Activated CD8-positive, alpha-beta T cell treated with anti-CD3 and anti-CD28 coated beads, Interleukin-2, amount 10 ng/mL, durations not matched to agents 7 days and 5 days (primary cell): Measurements from ENCODE around the gene WT1. TPM values are rescaled to one million over a fixed set of nuclear protein-coding genes. Genes with fewer than 3 reads are reported as not detected.

ENCODE experiments used
- ATAC-seq: fragments of 150-1000 bp; cut with Tn5 transposase; one replicate; pipeline ENCODE4 v1.10.0; 2021; ENCODE audit warnings: moderate library complexity
- CTCF ChIA-PET: fragments of 350-600 bp; sonication (Branson Sonifier 250); formaldehyde crosslinking; loops from one replicate; lab custom pipeline; 2021; ENCODE audit warnings: antibody characterized with exemption; lab: Charles Lee
- POLR2A ChIA-PET: fragments of 350-600 bp; sonication (Branson Sonifier 250); formaldehyde crosslinking; loops from one replicate; lab custom pipeline; 2021; ENCODE audit warnings: antibody characterized with exemption; lab: Charles Lee
- DNase-seq: peaks from one replicate; pipeline ENCODE4 v3.0.0-alpha.2; 2020
- H3K27ac Mint-ChIP-seq: one replicate; pipeline ENCODE4 v1.8.0; 2021; ENCODE audit warnings: mild to moderate bottlenecking, mixed read lengths
- H3K27me3 Mint-ChIP-seq: one replicate; pipeline ENCODE4 v1.8.0; 2021; ENCODE audit warnings: low read depth, mixed read lengths
- H3K36me3 Mint-ChIP-seq: one replicate; pipeline ENCODE4 v1.8.0; 2021; ENCODE audit warnings: low read depth, mixed read lengths
- H3K4me1 Mint-ChIP-seq: one replicate; pipeline ENCODE4 v1.8.0; 2021; ENCODE audit warnings: low read depth, mixed read lengths
- H3K4me3 Mint-ChIP-seq: one replicate; pipeline ENCODE4 v1.8.0; 2021; ENCODE audit warnings: mild to moderate bottlenecking, mixed read lengths
- H3K9me3 Mint-ChIP-seq: one replicate; pipeline ENCODE4 v1.8.0; 2022; ENCODE audit warnings: mixed read lengths; ENCODE audit not compliant: insufficient read depth
- total RNA-seq, 2 experiments: library from RNA; stranded (reverse); gene quantifications; one replicate each; pipeline ENCODE4 v1.2.3, GENCODE V29; 2021

The WT1 gene
- total RNA-seq, 2 experiments from 2014 or later: not detected

DNA sequence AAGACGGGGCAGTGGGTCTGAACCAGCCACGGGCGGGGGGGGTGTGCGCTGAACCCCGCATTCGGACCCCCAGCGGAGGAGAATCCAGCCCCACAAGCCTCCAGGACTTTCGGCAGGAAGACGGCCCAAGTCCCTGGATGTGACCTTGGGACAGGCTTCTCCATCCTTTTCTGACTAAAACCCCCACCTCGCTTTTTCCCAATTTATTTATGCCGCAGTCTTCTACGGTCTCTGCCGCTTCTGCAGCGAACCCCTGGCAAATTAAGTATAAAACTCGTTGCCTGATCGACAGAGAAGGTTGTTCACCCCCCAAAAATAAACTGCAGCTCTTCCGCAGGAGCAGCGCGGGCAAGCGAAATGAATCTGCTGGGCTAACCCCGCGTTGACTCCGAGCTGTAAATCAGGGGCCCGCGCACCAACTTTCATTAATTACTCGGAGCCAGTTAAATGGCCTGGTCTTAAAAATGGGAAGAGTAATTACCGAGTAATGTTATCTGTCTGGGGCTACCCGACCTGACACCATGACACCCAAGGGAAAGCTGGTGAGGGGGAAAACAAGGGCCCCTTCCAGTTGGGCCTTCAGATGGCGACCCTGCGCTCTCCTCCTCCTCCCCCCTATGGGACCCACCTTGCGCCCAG is 6.6 kb downstream of the WT1 start:
- ATAC-seq (no peak), DNase-seq (no peak)
- H3K9me3 Mint-ChIP-seq: no peaks in the 10 kb centered on the region
- POLR2A ChIA-PET: no interaction called here
- H3K27ac Mint-ChIP-seq: no peak overlapping the region
- peaks cover 79% of the 10 kb centered on the region for H3K27me3 Mint-ChIP-seq
- H3K4me1 Mint-ChIP-seq: peaks cover 8% of the 10 kb centered on the region
- CTCF ChIA-PET: no interaction called here
- no peaks in the 10 kb centered on the region for H3K36me3 Mint-ChIP-seq
- H3K4me3 Mint-ChIP-seq: no peak overlapping the region

- ATAC-seq (no peak), DNase-seq (no peak)
- peaks cover 77% of the 10 kb centered on the region for H3K27me3 Mint-ChIP-seq
- CTCF ChIA-PET: no interaction called here
- H3K36me3 Mint-ChIP-seq: no peaks in the 10 kb centered on the region
- no peak overlapping the region for H3K4me3 Mint-ChIP-seq
- H3K9me3 Mint-ChIP-seq: no peaks in the 10 kb centered on the region
- POLR2A ChIA-PET: no interaction called here
- H3K4me1 Mint-ChIP-seq: peaks cover under 1% of the 10 kb centered on the region
- H3K27ac Mint-ChIP-seq: no peak overlapping the region
Observed at GRCh38 chr11:32427935-32428664, 7.2 kb downstream of the WT1 start.

GRCh38 chr11:32427616-32427934 is 7.8 kb downstream of the WT1 start:
- no peaks in the 10 kb centered on the region for H3K36me3 Mint-ChIP-seq
- DNase-seq (no peak), ATAC-seq (no peak)
- ChIA-PET CTCF (no interaction called here), POLR2A (no interaction called here)
- H3K9me3 Mint-ChIP-seq: no peaks in the 10 kb centered on the region
- H3K27ac Mint-ChIP-seq: no peak overlapping the region
- no peaks in the 10 kb centered on the region for H3K4me1 Mint-ChIP-seq
- no peak overlapping the region for H3K4me3 Mint-ChIP-seq
- peaks cover 76% of the 10 kb centered on the region for H3K27me3 Mint-ChIP-seq

DNA sequence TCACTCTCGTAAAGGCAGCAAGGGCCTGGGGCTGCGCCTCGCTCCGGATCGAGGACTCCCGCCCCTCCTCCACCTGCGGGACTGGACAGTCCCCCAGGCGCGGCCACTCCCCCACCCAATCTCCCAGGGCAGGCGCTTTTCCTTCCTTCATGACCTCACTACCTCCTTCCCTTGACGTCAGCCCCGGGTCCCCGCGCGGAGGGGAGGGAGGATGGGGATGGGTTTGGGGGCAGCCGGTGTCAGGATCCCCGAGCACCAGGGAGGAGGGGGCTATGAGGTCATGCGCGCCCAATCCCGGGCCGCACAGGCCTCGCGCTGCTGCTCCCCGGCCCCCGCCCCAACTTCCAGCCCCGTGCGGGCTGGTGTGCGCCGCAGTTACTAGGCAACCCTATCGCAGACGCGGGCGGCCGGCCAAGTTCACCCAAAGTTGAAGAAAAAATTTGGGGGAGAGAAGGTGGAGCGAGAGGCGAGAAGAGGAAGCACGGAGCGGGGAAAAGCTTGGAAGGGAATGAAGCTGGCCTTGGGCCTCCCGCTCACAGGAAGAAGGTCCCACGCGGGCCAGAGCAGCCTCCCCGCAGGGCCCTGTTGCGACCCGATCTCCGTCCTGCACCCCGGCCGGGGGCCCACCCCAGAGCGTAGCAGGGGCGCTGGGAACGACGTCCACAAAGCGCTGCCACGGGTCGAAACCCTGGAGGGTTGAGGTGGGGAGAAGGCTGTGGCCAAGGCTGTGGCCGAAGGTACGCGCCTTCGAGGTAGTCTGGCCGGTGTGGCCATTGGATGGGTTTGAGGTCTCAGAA is 8.3 kb downstream of the WT1 start:
- ATAC-seq: no peak
- peaks cover 77% of the 10 kb centered on the region for H3K27me3 Mint-ChIP-seq
- CTCF ChIA-PET: no interaction called here
- POLR2A ChIA-PET: no interaction called here
- H3K9me3 Mint-ChIP-seq: no peaks in the 10 kb centered on the region
- no peaks in the 10 kb centered on the region for H3K36me3 Mint-ChIP-seq
- no peak for DNase-seq
- H3K4me1 Mint-ChIP-seq: peaks cover 3% of the 10 kb centered on the region
- no peak overlapping the region for H3K27ac Mint-ChIP-seq
- H3K4me3 Mint-ChIP-seq: no peak overlapping the region

DNA sequence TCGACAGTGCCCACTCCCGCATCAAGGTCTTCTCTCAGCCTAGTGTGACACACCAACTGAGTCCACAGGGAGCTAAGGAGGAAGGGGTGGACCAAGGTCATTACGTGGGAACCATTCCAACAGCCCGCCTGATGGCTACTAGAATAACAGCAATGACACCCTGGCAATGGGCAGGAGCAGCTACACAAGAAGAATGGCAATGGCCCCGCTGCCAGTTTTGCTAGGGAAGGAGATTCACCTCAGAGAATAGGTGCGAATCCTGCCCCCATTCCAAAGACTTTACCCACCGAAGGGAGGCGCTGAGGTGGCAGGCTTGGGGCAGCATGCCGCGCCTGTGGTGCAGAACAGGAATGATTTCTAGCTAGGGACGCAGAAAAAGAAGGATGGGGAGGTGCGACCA is 9.1 kb downstream of the WT1 start:
- ChIA-PET POLR2A (no interaction called here), CTCF (no interaction called here)
- Mint-ChIP-seq H3K27ac (no peak overlapping the region), H3K36me3 (no peaks in the 10 kb centered on the region), H3K4me3 (no peak overlapping the region), H3K27me3 (peaks cover 76% of the 10 kb centered on the region), H3K9me3 (no peaks in the 10 kb centered on the region), H3K4me1 (peaks cover 11% of the 10 kb centered on the region)
- ATAC-seq: no peak
- no peak for DNase-seq

- no peak for DNase-seq
- H3K4me3 Mint-ChIP-seq: no peak overlapping the region
- no peaks in the 10 kb centered on the region for H3K36me3 Mint-ChIP-seq
- H3K9me3 Mint-ChIP-seq: no peaks in the 10 kb centered on the region
- ChIA-PET POLR2A (no interaction called here), CTCF (no interaction called here)
- H3K4me1 Mint-ChIP-seq: peaks cover 15% of the 10 kb centered on the region
- H3K27me3 Mint-ChIP-seq: peaks cover 76% of the 10 kb centered on the region
- H3K27ac Mint-ChIP-seq: no peak overlapping the region
- ATAC-seq: no peak
Observed at GRCh38 chr11:32425761-32426160, 9.6 kb downstream of the WT1 start.

DNA sequence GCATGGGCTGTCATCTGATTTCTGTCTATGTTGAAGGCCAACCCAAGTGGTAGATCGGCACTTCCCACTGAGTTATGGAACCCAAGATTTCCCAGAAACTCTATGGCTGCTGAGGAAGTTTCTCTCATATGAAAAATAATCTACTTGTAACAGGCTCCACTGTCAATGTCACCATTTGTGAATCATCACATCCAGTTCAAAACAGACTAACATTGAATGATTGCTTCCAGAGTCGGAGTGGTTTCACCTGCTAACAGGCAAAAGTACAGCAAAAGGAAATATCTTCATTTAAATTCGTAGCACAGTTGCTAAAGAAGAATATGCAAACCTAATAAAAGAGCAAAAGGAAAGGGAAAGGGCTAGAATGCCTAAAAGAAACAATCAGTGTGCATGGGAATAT is 12.8 kb downstream of the WT1 start:
- CTCF ChIA-PET: no interaction called here
- H3K4me3 Mint-ChIP-seq: no peak overlapping the region
- H3K27me3 Mint-ChIP-seq: peaks cover 54% of the 10 kb centered on the region
- H3K27ac Mint-ChIP-seq: no peak overlapping the region
- H3K4me1 Mint-ChIP-seq: peaks cover 17% of the 10 kb centered on the region
- no peaks in the 10 kb centered on the region for H3K9me3 Mint-ChIP-seq
- POLR2A ChIA-PET: no interaction called here
- no peaks in the 10 kb centered on the region for H3K36me3 Mint-ChIP-seq
- DNase-seq (no peak), ATAC-seq (no peak)

DNA sequence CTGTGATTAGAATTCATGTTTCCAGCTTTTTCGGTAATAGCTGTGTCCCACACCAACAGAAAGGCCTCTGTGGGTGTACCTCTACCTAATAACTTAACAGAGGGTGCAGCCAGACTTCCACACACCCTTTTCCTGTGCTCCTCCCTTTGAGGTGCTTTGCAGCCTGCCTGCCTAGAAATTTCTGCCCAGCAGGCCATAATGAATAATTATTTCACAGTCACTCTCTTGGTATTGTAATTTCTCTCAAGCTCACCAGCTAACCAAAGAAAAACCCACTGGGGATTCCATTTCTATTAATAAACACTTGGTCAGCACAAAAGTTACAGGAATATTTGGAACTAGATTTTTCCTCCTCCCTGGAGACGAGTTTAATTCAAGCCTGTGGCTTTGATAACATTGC is 13.3 kb downstream of the WT1 start:
- H3K36me3 Mint-ChIP-seq: no peaks in the 10 kb centered on the region
- ChIA-PET POLR2A (no interaction called here), CTCF (interaction anchor here (1.2 kb wide), 1 partner anchor 11 kb away, joined by 5 read pairs; no protein-coding TSS in a partner anchor)
- H3K4me1 Mint-ChIP-seq: peaks cover 17% of the 10 kb centered on the region
- H3K9me3 Mint-ChIP-seq: no peaks in the 10 kb centered on the region
- ATAC-seq (no peak), DNase-seq (no peak)
- H3K4me3 Mint-ChIP-seq: no peak overlapping the region
- H3K27ac Mint-ChIP-seq: no peak overlapping the region
- peaks cover 52% of the 10 kb centered on the region for H3K27me3 Mint-ChIP-seq

DNA sequence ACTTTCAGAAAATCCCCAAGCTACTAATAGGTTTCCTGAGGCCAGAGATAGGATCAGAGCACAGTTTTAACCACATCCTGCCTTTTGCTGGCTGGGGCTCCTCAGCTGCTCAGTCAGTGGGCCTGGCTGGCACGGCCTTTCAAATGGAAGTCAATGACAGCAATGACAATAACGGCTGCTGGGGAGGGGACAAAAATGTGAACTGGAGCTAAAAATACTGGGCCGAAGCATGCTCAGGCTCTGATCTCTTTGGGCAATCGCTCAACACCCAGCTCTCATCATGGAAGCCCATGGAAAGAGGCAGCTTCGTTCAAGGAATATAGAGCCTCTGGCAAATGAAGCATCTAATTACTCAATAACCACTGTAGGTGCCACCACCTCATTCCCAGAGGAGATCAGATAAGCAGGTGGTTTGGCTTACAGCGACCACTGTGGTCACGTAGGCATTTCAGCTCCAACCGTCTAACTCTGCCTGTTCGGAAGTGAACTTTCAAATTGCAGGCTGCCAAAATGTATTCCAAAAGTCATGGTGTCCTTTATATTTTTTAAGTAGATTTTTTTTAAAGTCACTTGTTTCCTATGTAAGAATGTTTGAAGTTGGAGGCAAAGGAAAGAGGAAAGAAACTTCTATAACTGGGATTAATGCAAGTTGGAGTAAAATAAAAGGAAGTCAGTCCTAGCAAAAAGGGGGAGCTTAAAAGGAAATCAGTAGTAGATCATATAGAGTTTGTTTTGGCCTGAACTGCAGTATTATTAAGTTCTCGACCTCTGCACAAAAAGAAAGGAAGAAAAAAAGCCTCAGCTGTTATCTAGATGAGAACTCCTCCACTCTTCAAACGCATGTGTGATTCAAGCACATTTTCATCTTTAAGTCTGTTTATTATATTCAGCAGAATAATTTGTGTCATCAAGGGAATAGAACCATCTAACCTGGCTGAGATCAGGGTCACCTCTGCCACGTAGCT is 14.1 kb downstream of the WT1 start:
- ATAC-seq: peak; percentile 85
- H3K9me3 Mint-ChIP-seq: no peaks in the 10 kb centered on the region
- peaks cover 17% of the 10 kb centered on the region for H3K4me1 Mint-ChIP-seq
- ChIA-PET POLR2A (no interaction called here), CTCF (interaction anchor here (1.2 kb wide), 1 partner anchor 10 kb away, joined by 5 read pairs; no protein-coding TSS in a partner anchor)
- peak; percentile 63 for DNase-seq
- H3K36me3 Mint-ChIP-seq: no peaks in the 10 kb centered on the region
- peaks cover 47% of the 10 kb centered on the region for H3K27me3 Mint-ChIP-seq
- H3K27ac Mint-ChIP-seq: peak overlapping the region; percentile 62
- no peak overlapping the region for H3K4me3 Mint-ChIP-seq

- Mint-ChIP-seq H3K27me3 (peaks cover 40% of the 10 kb centered on the region), H3K36me3 (no peaks in the 10 kb centered on the region), H3K4me1 (peaks cover 17% of the 10 kb centered on the region), H3K4me3 (no peak overlapping the region), H3K27ac (no peak overlapping the region), H3K9me3 (no peaks in the 10 kb centered on the region)
- CTCF ChIA-PET: no interaction called here
- DNase-seq (no peak), ATAC-seq (no peak)
- POLR2A ChIA-PET: no interaction called here
Observed at GRCh38 chr11:32420139-32420538, 15.2 kb downstream of the WT1 start.

DNA sequence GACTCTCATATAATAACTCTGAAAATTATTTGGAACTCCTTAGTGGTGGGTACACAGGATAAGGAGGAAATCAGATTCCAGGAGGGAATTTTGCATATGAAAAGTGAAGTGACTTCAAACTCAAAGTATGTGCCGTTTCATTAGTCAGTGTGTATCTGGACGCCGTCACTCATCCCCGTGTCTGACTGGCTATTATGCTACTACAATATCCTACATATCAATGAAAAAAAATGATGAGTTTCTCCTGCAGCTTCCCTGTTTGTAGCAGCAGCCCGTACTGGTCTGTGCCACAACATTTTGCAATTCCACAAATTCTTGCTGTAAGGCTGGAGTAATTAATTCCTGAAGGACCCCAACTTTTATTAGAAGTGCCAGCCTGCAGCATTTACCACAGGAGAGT is 16.5 kb downstream of the WT1 start:
- peaks cover 17% of the 10 kb centered on the region for H3K4me1 Mint-ChIP-seq
- H3K27me3 Mint-ChIP-seq: peaks cover 32% of the 10 kb centered on the region

More for the DNA sequence above, 16.5 kb downstream of the WT1 start:
- ATAC-seq (no peak), DNase-seq (no peak)
- H3K9me3 Mint-ChIP-seq: no peaks in the 10 kb centered on the region
- POLR2A ChIA-PET: interaction anchor here (0.6 kb wide), 1 partner anchor 412 kb away, joined by 3 read pairs; no protein-coding TSS in a partner anchor
- H3K4me3 Mint-ChIP-seq: no peak overlapping the region
- H3K27ac Mint-ChIP-seq: no peak overlapping the region
- no peaks in the 10 kb centered on the region for H3K36me3 Mint-ChIP-seq
- CTCF ChIA-PET: no interaction called here
